ENCODE data around the gene CHD1.

CHD1 gene

DNA sequence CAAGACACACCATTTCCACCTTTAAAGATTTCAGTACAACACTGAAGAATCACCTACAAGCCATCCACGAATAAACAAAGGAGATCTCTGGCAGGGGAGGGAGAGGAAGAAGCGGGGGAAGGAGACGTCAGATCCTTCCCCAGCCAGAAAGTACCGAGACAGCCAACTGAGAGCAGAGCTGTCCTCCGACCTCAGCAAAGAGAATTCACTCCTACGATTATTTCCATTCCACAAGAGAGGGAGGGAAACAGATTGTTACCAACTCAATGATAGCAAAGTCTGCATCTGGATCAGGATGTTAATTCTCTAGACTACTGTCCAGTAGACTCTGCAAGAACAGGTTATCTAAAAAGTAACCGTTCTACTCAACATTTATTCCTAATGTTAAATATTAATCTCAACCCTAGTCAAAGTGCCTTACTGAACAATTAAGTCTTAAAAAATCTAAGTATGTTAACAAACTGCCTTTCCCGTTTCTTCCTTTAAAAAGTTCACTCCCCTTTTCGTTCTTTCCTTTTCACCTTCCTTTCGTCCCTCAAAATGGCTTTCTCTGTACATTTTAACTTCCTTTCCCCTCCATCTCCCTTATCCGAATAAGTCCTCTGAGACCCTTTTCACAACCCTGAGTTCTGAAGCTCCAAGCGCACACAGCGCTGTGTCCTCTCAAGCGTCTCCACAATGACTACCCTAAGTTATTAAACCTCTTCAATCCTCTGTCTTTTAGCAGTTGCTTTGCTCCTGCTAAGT lies 1.4 kb downstream of the CHD1 start:
- Histone ChIP-seq H3K4me3 (ENCODE audit: low read length) (peak overlapping the region; percentile 88), H3K9me3 (ENCODE audit: control insufficient read depth, insufficient read depth, low read length) (no peaks in the 10 kb centered on the region), H3K27me3 (ENCODE audit: control insufficient read depth, low read length) (no peaks in the 10 kb centered on the region), H3F3A (ENCODE audit: control insufficient read depth, insufficient read depth) (peaks cover 5% of the 10 kb centered on the region; the same call in 1 of the 2 replicates), H4K20me1 (ENCODE audit: control insufficient read depth, insufficient read depth, low read depth, low read length) (peaks cover 22% of the 10 kb centered on the region), H3K4me2 (ENCODE audit: low read length) (peak overlapping the region; percentile 73), H3K79me2 (ENCODE audit: control insufficient read depth, low read length) (peaks cover 75% of the 10 kb centered on the region), H3K4me1 (ENCODE audit: control insufficient read depth, low read length) (peaks cover 23% of the 10 kb centered on the region), H3K36me3 (ENCODE audit: control insufficient read depth, low read length) (peaks cover 48% of the 10 kb centered on the region), H3K9me2 (replicated peaks; ENCODE audit: control insufficient read depth, low read length) (no peaks in the 10 kb centered on the region), H3K27ac (ENCODE audit: low read depth, low read length) (peak overlapping the region; percentile 80)
- TF ChIP-seq, protein P1, sequence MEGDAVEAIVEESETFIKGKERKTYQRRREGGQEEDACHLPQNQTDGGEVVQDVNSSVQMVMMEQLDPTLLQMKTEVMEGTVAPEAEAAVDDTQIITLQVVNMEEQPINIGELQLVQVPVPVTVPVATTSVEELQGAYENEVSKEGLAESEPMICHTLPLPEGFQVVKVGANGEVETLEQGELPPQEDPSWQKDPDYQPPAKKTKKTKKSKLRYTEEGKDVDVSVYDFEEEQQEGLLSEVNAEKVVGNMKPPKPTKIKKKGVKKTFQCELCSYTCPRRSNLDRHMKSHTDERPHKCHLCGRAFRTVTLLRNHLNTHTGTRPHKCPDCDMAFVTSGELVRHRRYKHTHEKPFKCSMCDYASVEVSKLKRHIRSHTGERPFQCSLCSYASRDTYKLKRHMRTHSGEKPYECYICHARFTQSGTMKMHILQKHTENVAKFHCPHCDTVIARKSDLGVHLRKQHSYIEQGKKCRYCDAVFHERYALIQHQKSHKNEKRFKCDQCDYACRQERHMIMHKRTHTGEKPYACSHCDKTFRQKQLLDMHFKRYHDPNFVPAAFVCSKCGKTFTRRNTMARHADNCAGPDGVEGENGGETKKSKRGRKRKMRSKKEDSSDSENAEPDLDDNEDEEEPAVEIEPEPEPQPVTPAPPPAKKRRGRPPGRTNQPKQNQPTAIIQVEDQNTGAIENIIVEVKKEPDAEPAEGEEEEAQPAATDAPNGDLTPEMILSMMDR (IDR thresholded peaks at IDR 0.05; ENCODE audit: low read depth, low read length, poor library complexity, severe bottlenecking) = no peak
- no peak for TF ChIP-seq EZH2phosphoT487 (IDR thresholded peaks at IDR 0.05; ENCODE audit: borderline replicate concordance, low read length)

DNA sequence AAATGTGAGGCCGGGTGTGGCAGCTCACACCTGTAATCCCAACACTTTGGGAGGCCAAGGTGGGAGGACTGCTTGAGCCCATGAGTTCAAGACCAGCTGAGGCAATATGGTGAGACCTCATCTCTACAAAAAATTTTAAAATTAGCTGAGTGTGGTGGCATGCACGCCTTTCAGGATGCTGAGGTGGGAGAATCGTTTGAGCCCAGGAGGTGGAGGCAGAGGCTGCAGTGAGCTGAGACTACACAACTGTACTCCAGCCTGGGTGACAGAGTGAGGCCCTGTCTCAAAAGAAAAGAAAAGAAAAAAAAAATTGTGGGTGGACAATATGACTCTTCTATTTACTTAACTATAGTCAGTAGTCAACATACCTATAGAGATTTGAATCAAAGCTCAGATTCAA lies 4.8 kb downstream of the CHD1 start:
- Histone ChIP-seq H4K20me1 (ENCODE audit: control insufficient read depth, insufficient read depth, low read depth, low read length) (peaks cover 5% of the 10 kb centered on the region; the same call in 1 of the 2 replicates), H3K79me2 (ENCODE audit: control insufficient read depth, low read length) (peaks cover 90% of the 10 kb centered on the region)

DNA sequence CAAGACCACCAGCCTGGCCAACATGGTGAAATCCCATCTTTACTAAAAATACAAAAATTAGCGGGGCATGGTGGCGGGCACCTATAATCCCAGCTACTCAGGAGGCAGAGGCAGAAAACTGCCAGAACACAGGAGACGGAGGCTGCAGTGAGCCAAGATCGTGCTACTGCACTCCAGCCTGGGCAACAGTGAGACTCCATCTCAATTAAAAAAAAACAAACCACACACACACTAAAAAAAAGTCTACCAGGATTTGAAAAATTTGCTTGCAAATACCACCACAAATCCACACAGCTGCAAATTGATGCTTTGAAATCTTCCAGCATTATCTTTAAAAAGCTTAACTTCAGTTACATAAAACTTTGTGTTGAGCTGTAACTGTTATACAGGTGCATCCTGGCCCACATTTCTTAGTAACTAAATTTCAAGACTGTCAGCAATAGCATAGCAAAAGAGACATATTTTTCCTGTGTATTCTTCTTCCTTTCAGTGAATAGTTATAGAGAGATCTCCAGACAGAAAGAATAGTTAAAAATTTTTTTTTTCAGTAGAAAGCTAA lies 6.8 kb downstream of the CHD1 start:
- Histone ChIP-seq H3K9me3 (ENCODE audit: control insufficient read depth, insufficient read depth, low read length) (no peaks in the 10 kb centered on the region), H3K27ac (ENCODE audit: low read depth, low read length) (no peak overlapping the region), H3F3A (ENCODE audit: control insufficient read depth, insufficient read depth) (no peaks in the 10 kb centered on the region), H3K4me2 (ENCODE audit: low read length) (no peak overlapping the region), H3K9me2 (replicated peaks; ENCODE audit: control insufficient read depth, low read length) (no peaks in the 10 kb centered on the region), H3K4me1 (ENCODE audit: control insufficient read depth, low read length) (peaks cover 6% of the 10 kb centered on the region), H3K4me3 (ENCODE audit: low read length) (no peak overlapping the region), H3K79me2 (ENCODE audit: control insufficient read depth, low read length) (peaks cover 90% of the 10 kb centered on the region), H3K36me3 (ENCODE audit: control insufficient read depth, low read length) (peaks cover 64% of the 10 kb centered on the region), H4K20me1 (ENCODE audit: control insufficient read depth, insufficient read depth, low read depth, low read length) (peaks cover 4% of the 10 kb centered on the region; the same call in 1 of the 2 replicates), H3K27me3 (ENCODE audit: control insufficient read depth, low read length) (no peaks in the 10 kb centered on the region)
- TF ChIP-seq EZH2phosphoT487 (IDR thresholded peaks at IDR 0.05; ENCODE audit: borderline replicate concordance, low read length) = no peak
- TF ChIP-seq, protein P1 (IDR thresholded peaks at IDR 0.05; ENCODE audit: low read depth, low read length, poor library complexity, severe bottlenecking) = no peak

More for the DNA sequence above, 4.8 kb downstream of the CHD1 start:
- no peak for TF ChIP-seq EZH2phosphoT487 (IDR thresholded peaks at IDR 0.05; ENCODE audit: borderline replicate concordance, low read length)
- TF ChIP-seq, protein P1 (IDR thresholded peaks at IDR 0.05; ENCODE audit: low read depth, low read length, poor library complexity, severe bottlenecking) = no peak
- Histone ChIP-seq H3K27me3 (ENCODE audit: control insufficient read depth, low read length) (no peaks in the 10 kb centered on the region), H3K9me3 (ENCODE audit: control insufficient read depth, insufficient read depth, low read length) (no peaks in the 10 kb centered on the region), H3K36me3 (ENCODE audit: control insufficient read depth, low read length) (peaks cover 65% of the 10 kb centered on the region), H3K4me2 (ENCODE audit: low read length) (no peak overlapping the region), H3K4me3 (ENCODE audit: low read length) (no peak overlapping the region), H3K27ac (ENCODE audit: low read depth, low read length) (no peak overlapping the region), H3K9me2 (replicated peaks; ENCODE audit: control insufficient read depth, low read length) (no peaks in the 10 kb centered on the region), H3F3A (ENCODE audit: control insufficient read depth, insufficient read depth) (no peaks in the 10 kb centered on the region), H3K4me1 (ENCODE audit: control insufficient read depth, low read length) (peaks cover 11% of the 10 kb centered on the region)
